Posterior cingulate gyrus (tissue), 11 donors: Measurements from ENCODE around the gene LPCAT2.

Source experiments
- DNase-seq, 10 donors: peaks; one replicate each; pipeline versions ENCODE4 v3.0.0 to v3.0.0-alpha.2; 2020 to 2021; ENCODE audit warnings: mixed read lengths in 3 of 10
- intact Hi-C: fragments of 100-400 bp; cut with DNase I; formaldehyde crosslinking; loops from one replicate; pipeline ENCODE4 v1.15.1; 2023

The LPCAT2 gene

DNA sequence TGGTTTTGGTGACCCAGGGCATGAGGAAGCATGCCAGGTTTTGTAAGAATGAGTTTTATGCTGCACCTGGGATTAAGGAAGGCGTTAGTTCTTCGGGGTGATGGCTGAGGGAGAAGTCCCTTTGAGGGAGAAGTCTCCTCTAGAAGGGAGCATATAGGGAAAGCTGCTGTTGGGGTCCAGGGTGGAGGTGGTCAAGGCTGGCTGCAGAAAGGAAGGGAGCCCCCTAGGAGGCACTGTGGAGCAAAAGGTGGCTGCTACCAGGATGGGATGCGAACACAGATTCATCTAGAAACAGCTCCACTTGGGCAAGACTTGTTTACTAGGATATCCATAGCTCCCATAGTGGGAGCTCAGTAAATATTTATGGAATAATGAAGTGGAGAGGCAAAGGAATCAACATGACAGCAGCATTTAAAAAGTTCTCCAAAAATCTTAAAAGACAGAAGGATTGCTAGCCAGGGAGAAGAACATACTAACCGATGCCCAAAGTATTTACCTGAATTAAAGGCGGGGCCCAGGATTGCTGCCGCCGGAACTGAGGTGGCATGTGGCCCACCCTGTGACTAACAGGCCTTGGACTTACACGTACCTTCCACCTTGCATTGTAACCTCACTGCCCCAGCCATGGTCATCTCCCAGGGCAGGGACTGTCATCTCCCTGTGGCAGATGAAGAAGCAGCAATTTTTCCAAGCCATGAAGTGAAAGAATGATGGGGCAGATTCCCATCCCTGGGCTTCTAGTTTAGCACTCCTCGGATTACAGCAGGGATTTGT lies 7.1 kb upstream of the LPCAT2 start:
- no peak for DNase-seq
- intact Hi-C loops, result loop anchor here (2.0 kb wide), 1 partner anchor 41 kb away; no protein-coding TSS in a partner anchor

DNA sequence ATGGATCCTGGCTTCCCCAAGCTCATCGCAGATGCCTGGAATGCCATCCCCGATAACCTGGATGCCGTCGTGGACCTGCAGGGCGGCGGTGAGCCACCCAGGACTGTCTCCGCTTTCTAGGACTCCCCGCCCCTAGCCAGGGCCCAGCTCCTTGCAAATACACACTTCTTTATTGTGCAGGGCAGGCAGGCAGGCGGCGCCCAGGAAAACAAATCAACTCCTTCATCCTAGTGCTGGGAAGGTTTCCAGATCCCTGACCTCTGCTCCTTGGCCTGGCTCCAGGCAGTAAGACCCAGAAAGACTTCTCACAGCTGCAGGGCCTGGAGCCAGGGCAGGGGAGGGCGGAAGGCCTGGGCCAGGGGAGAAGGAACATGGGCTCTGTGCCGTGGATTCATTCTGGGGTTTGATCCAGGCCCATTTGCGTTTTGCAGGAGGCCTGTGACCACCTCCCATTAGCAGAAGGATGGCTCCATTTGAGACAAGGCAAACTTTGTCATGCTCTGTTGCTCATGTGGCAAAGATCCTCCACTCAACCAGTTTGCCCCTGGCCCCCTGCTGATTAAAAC lies 6.0 kb upstream of the LPCAT2 start:
- DNase-seq, result peak; percentile 83 to 98 (median 90)
- intact Hi-C loops, result loop anchor here (2.0 kb wide), 1 partner anchor 40 kb away; no protein-coding TSS in a partner anchor

DNA sequence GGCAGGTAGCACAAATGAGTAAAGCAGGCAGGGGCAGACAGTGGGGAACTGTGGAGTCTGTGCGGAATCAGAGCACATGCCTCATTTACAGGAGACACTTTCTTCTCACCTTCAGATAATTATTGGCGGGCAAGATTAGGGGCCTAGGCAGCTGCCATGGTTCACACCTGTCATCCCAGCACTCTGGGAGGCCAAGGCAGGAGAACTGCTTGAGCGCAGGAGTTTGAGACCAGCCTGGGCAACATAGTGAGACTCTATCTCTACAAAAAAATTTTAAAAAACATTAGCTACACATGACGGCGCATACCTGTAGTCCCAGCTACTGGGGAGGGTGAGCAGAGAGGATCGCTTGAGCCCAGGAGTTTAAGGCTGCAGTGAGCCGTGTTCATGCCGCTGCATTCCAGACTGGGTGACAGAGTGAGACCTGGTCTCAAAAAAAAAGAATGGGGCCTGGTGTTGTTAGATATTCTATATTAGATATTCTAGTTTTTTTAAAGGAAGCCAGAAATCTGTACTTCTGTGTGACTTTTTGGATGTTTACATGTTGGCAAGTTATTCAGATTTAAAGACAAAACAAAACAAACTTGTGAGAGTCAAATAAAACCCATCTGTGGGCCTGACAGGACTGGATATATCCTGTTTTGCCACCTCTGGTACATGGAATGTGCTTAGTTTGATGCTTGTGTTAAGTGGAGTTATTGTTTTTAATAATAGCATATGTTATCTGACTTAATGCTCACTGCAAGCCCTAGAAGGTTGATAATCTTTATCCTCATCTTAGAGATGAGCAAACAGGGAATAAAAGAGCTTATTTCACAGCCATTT lies 4.9 kb upstream of the LPCAT2 start:
- intact Hi-C loops, result loop anchor here (2.0 kb wide), 1 partner anchor 39 kb away; no protein-coding TSS in a partner anchor
- DNase-seq, result no peak

DNA sequence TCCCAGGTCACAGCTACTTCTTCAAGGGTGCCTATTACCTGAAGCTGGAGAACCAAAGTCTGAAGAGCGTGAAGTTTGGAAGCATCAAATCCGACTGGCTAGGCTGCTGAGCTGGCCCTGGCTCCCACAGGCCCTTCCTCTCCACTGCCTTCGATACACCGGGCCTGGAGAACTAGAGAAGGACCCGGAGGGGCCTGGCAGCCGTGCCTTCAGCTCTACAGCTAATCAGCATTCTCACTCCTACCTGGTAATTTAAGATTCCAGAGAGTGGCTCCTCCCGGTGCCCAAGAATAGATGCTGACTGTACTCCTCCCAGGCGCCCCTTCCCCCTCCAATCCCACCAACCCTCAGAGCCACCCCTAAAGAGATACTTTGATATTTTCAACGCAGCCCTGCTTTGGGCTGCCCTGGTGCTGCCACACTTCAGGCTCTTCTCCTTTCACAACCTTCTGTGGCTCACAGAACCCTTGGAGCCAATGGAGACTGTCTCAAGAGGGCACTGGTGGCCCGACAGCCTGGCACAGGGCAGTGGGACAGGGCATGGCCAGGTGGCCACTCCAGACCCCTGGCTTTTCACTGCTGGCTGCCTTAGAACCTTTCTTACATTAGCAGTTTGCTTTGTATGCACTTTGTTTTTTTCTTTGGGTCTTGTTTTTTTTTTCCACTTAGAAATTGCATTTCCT lies 3.4 kb upstream of the LPCAT2 start:
- DNase-seq, result no peak
- intact Hi-C loops, result loop anchor here (5.0 kb wide), 1 partner anchor 38 kb away; no protein-coding TSS in a partner anchor

DNA sequence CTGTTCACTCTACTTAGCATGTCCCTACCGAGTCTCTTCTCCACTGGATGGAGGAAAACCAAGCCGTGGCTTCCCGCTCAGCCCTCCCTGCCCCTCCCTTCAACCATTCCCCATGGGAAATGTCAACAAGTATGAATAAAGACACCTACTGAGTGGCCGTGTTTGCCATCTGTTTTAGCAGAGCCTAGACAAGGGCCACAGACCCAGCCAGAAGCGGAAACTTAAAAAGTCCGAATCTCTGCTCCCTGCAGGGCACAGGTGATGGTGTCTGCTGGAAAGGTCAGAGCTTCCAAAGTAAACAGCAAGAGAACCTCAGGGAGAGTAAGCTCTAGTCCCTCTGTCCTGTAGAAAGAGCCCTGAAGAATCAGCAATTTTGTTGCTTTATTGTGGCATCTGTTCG lies 2.8 kb upstream of the LPCAT2 start:
- no peak for DNase-seq
- intact Hi-C loops, result loop anchor here (5.0 kb wide), 1 partner anchor 39 kb away; no protein-coding TSS in a partner anchor

DNA sequence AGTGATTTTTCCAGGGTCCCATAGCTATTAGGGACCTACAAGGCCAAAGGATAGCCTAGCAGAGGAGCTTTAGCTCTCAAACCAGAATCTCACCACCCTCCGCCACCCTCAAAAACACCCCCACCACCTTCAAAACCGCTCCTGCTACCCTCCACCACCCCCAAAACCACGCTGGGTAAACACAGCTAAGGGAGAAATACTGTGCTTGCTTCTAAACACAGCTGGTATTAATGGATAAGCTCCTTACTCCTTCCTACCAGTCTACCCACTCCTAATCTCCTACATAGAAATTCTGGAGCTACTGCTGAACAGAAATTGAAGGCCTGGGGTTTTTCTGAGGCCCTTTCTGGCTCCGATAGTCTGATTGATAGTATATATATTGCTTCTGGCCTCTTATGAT lies 2.2 kb upstream of the LPCAT2 start:
- no peak for DNase-seq
- intact Hi-C loops, result loop anchor here (5.0 kb wide), 1 partner anchor 39 kb away; no protein-coding TSS in a partner anchor

DNA sequence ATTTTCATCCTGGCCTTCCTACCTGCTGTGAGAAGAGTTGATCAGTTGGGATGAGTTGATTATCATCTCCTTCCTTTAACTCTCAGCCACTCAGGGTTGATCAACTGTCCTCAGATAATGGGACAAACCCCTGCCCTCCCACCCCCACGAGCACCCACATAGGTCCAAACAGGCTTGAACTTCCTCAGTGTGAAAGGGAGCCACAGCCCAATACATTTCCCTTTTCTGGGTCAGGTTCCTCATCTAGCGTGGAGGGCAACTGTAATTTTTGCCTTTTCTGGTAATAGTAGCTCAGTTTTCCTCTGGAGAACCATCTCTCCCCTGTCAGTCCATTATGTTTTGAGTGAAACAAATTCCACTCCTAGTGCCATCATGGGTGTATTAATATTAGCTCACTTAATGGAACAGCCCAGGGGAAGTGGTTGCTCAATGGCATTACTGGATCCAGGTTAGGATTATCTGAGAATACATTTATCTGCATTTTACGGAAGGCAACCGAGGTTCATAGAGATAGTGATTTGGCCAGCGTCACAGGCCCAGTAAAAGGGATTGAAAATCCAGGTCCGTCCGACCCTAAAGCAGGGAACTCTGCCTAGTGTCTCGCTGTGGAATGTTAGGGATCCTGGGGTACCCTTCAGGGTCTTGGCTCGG lies 476 bp upstream of the LPCAT2 start:
- intact Hi-C loops, result loop anchor here (5.0 kb wide), 1 partner anchor 41 kb away; no protein-coding TSS in a partner anchor
- no peak for DNase-seq

DNA sequence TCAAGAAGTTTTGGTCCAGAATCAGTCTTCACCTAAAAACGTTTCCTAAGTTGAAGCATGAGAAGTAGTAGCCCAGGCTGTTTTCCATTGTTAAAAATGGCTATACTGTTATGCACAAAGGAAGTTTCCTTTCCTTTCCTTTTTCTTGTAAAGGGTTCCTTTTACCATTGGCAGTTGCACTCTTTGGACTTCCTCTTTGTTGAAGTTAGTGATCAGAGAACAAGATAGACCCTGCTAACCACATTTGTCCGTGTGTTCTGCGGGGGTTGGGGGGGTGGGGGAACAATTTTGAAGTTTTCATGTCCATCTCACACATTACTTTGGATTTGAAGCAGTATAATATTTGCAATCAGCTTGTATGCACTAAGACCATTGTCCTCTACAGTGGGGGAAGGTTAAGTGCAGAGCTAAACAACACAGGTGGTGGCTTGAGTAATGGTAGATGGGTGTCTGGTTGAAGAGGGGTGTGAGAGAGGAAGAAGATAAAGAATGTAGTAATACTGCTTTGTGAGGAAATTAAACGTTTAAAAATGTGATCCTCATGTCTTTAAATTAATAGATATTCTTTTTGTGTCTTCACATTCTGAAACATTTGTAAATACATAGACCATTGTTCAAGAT lies 1.4 kb downstream of the LPCAT2 start:
- intact Hi-C loops, result no loop called here
- DNase-seq, result no peak

DNA sequence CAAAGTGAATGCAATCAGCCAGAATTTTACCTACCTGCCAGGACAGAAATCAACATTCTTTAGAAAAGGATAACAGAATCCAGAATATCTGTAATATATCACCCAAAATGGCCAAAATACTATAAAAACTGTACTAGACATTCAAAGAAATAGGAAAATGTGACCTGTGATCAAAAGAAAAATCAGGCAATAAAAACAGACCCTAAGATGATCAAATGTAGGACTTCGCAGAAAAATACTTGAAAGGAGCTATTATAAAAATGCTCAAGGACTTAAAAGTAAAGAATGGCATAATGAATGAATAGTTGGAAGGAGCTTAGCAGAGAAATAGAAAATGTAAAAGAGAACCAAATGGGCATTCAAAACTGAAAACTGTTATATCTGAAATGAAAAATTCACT lies 4.1 kb downstream of the LPCAT2 start:
- intact Hi-C loops, result no loop called here

DNA sequence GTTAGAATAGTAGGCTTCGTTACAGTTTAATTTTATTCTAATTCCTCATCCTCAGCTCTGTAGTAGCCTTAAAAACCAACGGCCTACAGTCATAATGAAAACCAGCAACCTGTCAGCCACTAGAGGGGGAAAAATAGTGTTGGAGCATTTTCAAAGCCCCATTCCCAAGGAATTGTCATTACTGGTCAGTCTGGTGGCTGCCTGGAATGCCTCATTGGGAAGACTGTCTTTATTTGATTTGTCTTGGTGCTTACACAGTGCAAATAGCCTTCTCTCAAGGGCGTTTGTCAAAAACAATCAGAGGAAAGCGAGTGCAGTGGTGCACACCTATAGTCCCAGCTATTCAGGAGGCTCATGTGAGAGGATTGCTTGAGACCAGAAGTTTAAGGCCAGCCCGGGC lies 4.7 kb downstream of the LPCAT2 start:
- no peak for DNase-seq
- intact Hi-C loops, result no loop called here

More for the DNA sequence above, 4.1 kb downstream of the LPCAT2 start:
- no peak for DNase-seq

DNA sequence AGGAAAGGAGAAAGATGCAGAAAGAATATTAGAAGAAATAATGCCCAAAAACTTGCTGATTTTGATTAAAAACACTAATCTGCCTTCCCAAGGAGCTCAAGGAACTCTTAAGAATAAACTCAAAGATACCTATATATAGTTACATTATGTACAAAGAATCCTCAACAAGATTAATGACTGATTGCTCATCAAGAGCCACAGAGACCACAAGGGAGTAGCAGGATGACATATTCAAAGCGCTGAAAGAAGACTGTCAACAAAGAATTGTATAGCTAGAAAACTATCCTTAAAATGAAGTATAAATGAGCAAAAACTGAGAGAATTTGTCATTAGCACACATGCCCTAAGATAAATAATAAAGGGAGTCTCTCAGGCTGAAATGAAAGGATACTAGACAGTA lies 6.2 kb downstream of the LPCAT2 start:
- DNase-seq, result no peak
- intact Hi-C loops, result no loop called here

DNA sequence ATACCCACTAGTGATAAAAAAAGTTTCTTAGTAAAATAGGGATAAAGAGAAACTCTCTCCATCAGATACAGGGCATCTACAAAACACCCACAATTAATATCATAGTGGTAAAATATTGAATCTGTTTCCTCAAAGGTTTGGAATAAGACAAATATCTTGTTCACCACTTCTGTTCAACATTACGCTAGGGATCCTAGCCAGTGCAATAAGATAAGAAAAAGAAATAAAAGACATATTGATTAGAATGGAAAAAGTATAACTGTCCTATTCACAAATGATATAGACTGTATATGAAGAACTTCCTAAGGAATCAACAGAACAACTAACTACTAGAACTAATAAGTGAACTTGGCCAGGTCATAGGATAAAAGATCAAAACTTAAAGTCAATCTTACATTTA lies 12.9 kb downstream of the LPCAT2 start:
- intact Hi-C loops, result no loop called here
- no peak for DNase-seq

DNA sequence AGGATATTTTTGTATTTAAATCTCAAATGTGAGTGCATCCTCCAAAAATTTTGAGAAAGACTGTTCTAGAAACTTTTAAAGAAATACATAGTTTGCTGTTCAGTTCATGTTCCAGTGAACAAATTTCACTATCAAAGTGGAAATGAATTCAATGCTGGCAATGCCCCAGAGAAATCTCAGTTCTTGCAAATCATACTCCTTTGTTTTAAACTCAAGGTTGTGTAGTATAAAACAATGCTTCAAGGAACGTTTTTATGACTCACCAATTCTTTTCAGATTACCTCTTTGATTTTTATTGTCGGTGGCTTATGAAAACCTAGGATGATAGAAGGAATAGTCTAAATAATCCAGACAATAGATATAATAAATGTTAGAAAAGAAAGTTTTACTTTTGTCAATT lies 17.6 kb downstream of the LPCAT2 start:
- DNase-seq, result no peak

DNA sequence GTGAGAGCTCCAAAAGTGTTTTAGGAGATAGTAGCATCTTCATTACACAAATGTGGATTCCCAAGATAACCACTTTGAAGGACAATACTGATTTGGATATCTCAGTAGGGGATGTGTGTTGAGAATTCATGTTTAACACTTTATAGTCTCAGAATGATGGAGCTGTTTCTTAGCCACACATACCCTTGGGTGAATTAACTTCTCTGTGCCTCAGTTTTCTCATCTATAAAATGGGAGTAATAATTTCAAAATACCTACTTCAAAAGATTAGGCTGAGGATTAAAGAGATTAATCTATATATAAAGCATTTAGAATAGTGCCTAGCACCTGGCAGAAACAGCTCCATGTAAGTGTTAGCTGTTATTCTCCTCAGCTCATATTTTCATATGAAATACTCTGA lies 19.0 kb downstream of the LPCAT2 start:
- no peak for DNase-seq
- intact Hi-C loops, result no loop called here

More for the DNA sequence above, 17.6 kb downstream of the LPCAT2 start:
- intact Hi-C loops, result no loop called here

DNA sequence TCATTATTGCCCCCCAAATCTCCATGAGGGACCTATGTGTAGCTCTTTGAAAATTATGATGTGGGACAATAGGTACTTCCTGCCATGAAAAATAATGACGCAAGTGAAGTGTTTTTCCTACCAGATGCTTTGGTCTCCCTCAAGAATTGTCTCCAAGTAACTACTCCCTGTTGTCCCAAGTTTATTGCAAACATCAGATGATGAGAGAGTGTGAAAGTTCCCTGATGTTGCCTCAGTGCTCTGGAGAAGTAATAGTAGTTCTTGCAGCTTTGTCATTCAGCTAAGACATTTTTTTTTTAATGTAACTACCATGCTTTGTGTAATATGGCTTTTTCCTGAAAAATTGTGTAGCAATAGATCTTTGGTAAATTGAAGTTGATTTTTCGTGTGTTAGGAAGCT lies 20.1 kb downstream of the LPCAT2 start:
- intact Hi-C loops, result no loop called here
- no peak for DNase-seq

DNA sequence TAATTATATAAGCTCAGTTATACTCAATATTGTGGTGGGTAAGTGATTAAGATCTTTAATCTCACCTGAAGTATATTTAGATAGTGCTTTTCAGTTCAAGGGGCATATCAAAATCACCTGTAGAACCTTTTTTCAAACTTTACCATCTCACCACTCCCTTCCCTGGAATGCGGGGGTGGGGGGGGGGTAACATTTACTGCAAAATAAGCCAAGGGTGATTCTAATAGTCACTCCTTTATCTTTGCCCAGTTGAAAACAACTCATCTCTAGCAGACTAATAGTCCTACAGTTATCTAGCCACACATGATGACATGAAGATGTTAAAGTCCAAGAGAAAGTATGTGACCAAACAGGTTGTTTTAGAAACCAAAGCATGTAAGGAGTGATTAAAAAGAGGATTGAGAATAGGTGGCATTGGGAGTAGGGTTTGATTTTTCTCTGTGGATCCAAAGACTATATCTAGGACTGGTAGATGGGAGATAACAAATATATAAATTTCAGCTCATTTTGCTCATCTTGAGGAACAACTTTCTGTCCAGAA lies 21.5 kb downstream of the LPCAT2 start:
- no peak for DNase-seq
- intact Hi-C loops, result no loop called here

DNA sequence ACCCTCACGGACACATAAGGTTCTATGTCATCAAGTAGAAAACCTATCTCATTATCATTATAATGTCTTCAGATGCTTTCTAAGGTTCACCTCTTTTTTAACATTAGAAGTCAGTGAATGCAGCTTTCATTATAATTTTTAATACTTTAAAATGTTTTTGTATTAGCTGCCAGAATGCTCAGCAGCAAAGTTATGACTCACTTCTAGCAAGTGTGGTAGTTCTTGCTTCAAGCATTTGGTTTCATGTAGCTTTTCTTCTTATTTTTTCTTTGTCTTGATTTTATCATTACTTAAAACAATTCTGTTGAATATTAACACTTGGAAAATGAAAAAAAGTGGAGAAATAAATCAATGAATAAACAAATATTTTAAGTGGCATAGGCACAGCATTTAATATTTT lies 23.4 kb downstream of the LPCAT2 start:
- intact Hi-C loops, result no loop called here
- DNase-seq, result no peak

DNA sequence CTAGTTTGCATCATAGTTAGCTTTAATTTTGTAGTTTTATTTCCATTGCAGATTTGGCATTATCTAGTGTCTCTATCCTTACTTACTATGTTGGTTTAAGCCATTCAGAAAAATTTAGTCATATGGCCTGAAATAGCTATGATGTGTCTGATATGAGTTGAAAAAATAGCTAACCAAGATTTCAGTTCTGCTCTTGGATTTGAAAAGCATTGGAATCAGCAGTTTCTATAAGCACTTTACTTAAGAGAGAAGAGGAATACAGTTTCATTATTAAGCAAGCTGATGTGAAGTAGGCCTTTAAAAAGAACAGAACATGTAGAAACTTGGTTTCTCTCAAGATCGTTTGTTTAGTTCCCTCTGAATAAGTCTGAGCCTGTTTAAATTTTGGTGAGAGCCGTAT lies 25.9 kb downstream of the LPCAT2 start:
- DNase-seq, result no peak
- intact Hi-C loops, result no loop called here

DNA sequence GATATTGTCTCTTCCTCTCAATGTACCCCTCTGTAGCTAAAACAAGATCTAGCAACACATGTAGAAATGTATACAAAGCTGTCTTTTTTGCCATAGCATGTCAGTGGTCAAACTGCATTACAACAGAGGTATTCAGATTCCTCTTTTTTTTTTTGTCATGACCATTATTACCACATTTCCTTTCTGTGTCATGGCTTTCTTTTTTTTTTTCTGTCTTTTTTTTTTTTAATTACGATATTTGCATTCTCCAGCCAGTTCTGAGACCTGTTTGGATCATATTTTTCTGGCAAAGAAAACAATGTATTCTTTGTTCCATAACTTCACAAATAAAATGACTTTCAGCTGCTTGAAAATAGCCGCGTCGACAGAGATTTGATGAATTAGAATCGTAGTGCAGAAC lies 30.2 kb downstream of the LPCAT2 start:
- intact Hi-C loops, result no loop called here
- no peak for DNase-seq
